Erythroblast (primary cell): ENCODE data around the gene SPATA1.
"Not testable (repeated sequence)": the region's sequence is repeated elsewhere in the genome, so short reads cannot be mapped to it uniquely, and the experiment has no call there.

Source experiments
- DNase-seq, 2 experiments: peaks; one replicate each; lab custom pipeline; 2025; lab: John Stamatoyannopoulos, UW
- GATA1 ChIP-seq: IDR thresholded peaks from 2 replicates; pipeline ENCODE4 v1.6.1; 2011; ENCODE audit warnings: low read depth, mild to moderate bottlenecking, control low read depth, low read length, moderate library complexity
- POLR2A ChIP-seq: IDR thresholded peaks from 2 replicates; pipeline ENCODE4 v1.6.1; 2011; ENCODE audit warnings: mild to moderate bottlenecking, low read length

SPATA1 gene

GRCh38 chr1:84497631-84498275 lies 8.4 kb upstream of the SPATA1 start:
- TF ChIP-seq POLR2A (no peak), GATA1 (no peak)

GRCh38 chr1:84502927-84503326 lies 3.3 kb upstream of the SPATA1 start:
- DNase-seq, result no peak
- TF ChIP-seq GATA1 (no peak), POLR2A (no peak)

More at GRCh38 chr1:84497631-84498275, 8.4 kb upstream of the SPATA1 start:
- DNase-seq, result no peak

GRCh38 chr1:84504580-84505492 lies 1.4 kb upstream of the SPATA1 start:
- DNase-seq, result peak; percentile 55 to 79

GRCh38 chr1:84505493-84506001 lies 639 bp upstream of the SPATA1 start:
- DNase-seq, result peak in 1 of 2 experiments; percentile 92
- no peak for TF ChIP-seq GATA1
- no peak for TF ChIP-seq POLR2A

More at GRCh38 chr1:84504580-84505492, 1.4 kb upstream of the SPATA1 start:
- TF ChIP-seq GATA1, result no peak
- TF ChIP-seq POLR2A, result no peak

GRCh38 chr1:84506729-84507453 lies 705 bp downstream of the SPATA1 start:
- peak; percentile 70 for TF ChIP-seq POLR2A
- TF ChIP-seq GATA1, result no peak
- DNase-seq, result peak in 1 of 2 experiments; percentile 38

GRCh38 chr1:84507887-84508286 lies 1.7 kb downstream of the SPATA1 start:
- DNase-seq, result not testable (repeated sequence)

GRCh38 chr1:84508510-84508909 lies 2.3 kb downstream of the SPATA1 start:
- no peak for DNase-seq
- TF ChIP-seq POLR2A (no peak), GATA1 (no peak)

GRCh38 chr1:84509029-84509428 lies 2.8 kb downstream of the SPATA1 start:
- DNase-seq, result no peak
- TF ChIP-seq GATA1, result no peak
- TF ChIP-seq POLR2A, result no peak

- no peak for TF ChIP-seq POLR2A
- TF ChIP-seq GATA1, result no peak
- DNase-seq, result no peak
Observed at GRCh38 chr1:84510165-84510564, 4.0 kb downstream of the SPATA1 start.

- TF ChIP-seq POLR2A, result no peak
- no peak for TF ChIP-seq GATA1
- DNase-seq, result no peak
Observed at GRCh38 chr1:84510668-84511067, 4.5 kb downstream of the SPATA1 start.

- DNase-seq, result peak in 1 of 2 experiments; percentile 14
- no peak for TF ChIP-seq POLR2A
- no peak for TF ChIP-seq GATA1
Observed at GRCh38 chr1:84524590-84524989, 18.4 kb downstream of the SPATA1 start.

GRCh38 chr1:84525779-84526178 lies 19.6 kb downstream of the SPATA1 start:
- DNase-seq, result no peak
- TF ChIP-seq POLR2A (no peak), GATA1 (no peak)

- no peak for TF ChIP-seq POLR2A
- TF ChIP-seq GATA1, result no peak
- DNase-seq, result no peak
Observed at GRCh38 chr1:84538599-84538998, 32.4 kb downstream of the SPATA1 start.

- no peak for DNase-seq
- TF ChIP-seq GATA1, result no peak
- no peak for TF ChIP-seq POLR2A
Observed at GRCh38 chr1:84539972-84540371, 33.8 kb downstream of the SPATA1 start.
